Sigmoid colon (tissue), 4 donors: Measurements from ENCODE around the gene ZNF835.

Experiments
- POLR2AphosphoS5 ChIP-seq, 4 donors: sonication (generic); formaldehyde crosslinking; IDR thresholded peaks; one replicate each; pipeline ENCODE4 v1.6.1; 2017; ENCODE audit warnings: antibody characterized with exemption in 4 of 4
- TF ChIP-seq, protein P1 (sequence below), 4 experiments: fragments of 450-650 bp in 3 of 4; fragments of 200-600 bp in 1 of 4; IDR thresholded peaks; one replicate each; pipeline ENCODE4 v1.5.1; 2016 to 2019; ENCODE audit warnings: antibody characterized with exemption in 4 of 4, mild to moderate bottlenecking in 3 of 4, moderate library complexity in 2 of 4

- no peak for TF ChIP-seq POLR2AphosphoS5 (IDR thresholded peaks at IDR 0.05)
- TF ChIP-seq, protein P1, sequence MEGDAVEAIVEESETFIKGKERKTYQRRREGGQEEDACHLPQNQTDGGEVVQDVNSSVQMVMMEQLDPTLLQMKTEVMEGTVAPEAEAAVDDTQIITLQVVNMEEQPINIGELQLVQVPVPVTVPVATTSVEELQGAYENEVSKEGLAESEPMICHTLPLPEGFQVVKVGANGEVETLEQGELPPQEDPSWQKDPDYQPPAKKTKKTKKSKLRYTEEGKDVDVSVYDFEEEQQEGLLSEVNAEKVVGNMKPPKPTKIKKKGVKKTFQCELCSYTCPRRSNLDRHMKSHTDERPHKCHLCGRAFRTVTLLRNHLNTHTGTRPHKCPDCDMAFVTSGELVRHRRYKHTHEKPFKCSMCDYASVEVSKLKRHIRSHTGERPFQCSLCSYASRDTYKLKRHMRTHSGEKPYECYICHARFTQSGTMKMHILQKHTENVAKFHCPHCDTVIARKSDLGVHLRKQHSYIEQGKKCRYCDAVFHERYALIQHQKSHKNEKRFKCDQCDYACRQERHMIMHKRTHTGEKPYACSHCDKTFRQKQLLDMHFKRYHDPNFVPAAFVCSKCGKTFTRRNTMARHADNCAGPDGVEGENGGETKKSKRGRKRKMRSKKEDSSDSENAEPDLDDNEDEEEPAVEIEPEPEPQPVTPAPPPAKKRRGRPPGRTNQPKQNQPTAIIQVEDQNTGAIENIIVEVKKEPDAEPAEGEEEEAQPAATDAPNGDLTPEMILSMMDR (IDR thresholded peaks at IDR 0.05): no peak
Measured at GRCh38 chr19:56661248-56661647, 10.3 kb downstream of the ZNF835 start.
